Effector memory CD8-positive, alpha-beta T cell (primary cell): Measurements from ENCODE around the gene CMKLR1.

Experiments used
- ATAC-seq: fragments of 150-1000 bp; cut with Tn5 transposase; replicated peaks from 2 replicates; pipeline ENCODE4 v1.10.0; 2021; ENCODE audit warnings: mild to moderate bottlenecking, moderate library complexity
- DNase-seq, 3 experiments: peaks; one replicate each; pipeline ENCODE4 v3.0.0; 2021
- H3K27ac Mint-ChIP-seq, 2 donors: one replicate each; pipeline ENCODE4 v1.8.0; 2022; ENCODE audit warnings: mild to moderate bottlenecking in 2 of 2, mixed read lengths in 2 of 2, moderate library complexity in 2 of 2
- H3K27me3 Mint-ChIP-seq, 2 donors: one replicate each; pipeline ENCODE4 v1.8.0; 2022; ENCODE audit warnings: mixed read lengths in 2 of 2
- H3K36me3 Mint-ChIP-seq: one replicate; pipeline ENCODE4 v1.8.0; 2022; ENCODE audit warnings: mild to moderate bottlenecking, moderate library complexity, mixed read lengths; ENCODE audit not compliant: insufficient read depth
- H3K4me1 Mint-ChIP-seq, 2 donors: one replicate each; pipeline ENCODE4 v1.8.0; 2022; ENCODE audit warnings: low read depth in 2 of 2, mixed read lengths in 2 of 2
- H3K4me3 Mint-ChIP-seq, 2 donors: one replicate each; pipeline ENCODE4 v1.8.0; 2022; ENCODE audit warnings: mild to moderate bottlenecking in 2 of 2, mixed read lengths in 2 of 2, moderate library complexity in 2 of 2
- H3K9me3 Mint-ChIP-seq, 2 donors: one replicate each; pipeline ENCODE4 v1.8.0; 2022; ENCODE audit warnings: mixed read lengths in 2 of 2

The CMKLR1 gene

DNA sequence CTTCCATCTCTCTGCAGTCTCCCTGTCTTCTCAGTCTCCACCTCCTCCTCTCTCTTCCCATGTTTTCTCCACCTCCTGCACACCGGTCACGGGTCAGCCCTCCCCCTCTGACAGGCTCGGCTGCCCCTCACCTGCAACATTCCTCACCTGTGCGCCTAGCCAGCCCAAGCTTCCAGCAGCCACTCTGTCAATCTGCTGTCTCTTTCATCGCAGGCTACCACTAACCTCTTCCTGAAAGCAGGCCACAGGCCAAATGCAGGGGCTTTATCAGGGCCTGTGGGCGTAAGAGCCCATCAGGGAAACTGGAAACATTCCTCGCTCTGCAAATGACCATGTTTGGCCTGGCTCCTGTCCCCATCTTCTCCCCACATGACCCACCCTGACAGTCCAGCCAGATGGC, 34.5 kb downstream of the CMKLR1 start:
- ATAC-seq, result no peak
- H3K27me3 Mint-ChIP-seq, result peaks cover 0 to 53% of the 10 kb centered on the region in 2 donors
- DNase-seq, result no peak
- peak overlapping the region in 1 of 2 donors; percentile 79 for H3K4me3 Mint-ChIP-seq
- peaks cover 13% of the 10 kb centered on the region for H3K36me3 Mint-ChIP-seq
- H3K27ac Mint-ChIP-seq, result peak overlapping the region in 1 of 2 donors; percentile 95
- H3K9me3 Mint-ChIP-seq, result no peaks in the 10 kb centered on the region
- H3K4me1 Mint-ChIP-seq, result peaks cover 40 to 69% of the 10 kb centered on the region in 2 donors

DNA sequence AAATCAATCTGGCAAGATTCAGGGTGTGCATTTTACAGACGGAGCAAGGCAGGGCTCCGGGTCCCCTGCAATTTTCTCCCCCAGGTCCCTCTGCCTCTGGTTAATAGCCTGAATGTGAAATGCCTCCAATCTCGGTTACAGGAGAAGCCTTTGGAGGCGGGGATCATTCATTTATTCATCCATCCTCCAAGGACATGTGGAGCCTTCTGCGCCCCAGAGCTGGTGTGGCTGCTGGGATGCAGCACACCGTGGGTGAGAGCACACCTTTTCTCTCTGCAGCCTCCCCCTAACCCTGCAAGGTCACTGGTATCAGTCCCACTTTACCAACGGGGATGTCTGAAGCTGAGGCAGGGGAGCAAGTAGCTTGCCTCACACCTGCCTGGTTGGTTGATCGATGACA, 35.4 kb downstream of the CMKLR1 start:
- no peak for DNase-seq
- Mint-ChIP-seq H3K9me3 (no peaks in the 10 kb centered on the region), H3K4me1 (peaks cover 42 to 74% of the 10 kb centered on the region in 2 donors), H3K4me3 (no peak overlapping the region), H3K27ac (peak overlapping the region in 1 of 2 donors; percentile 22), H3K36me3 (peaks cover 13% of the 10 kb centered on the region), H3K27me3 (peaks cover 0 to 51% of the 10 kb centered on the region in 2 donors)
- no peak for ATAC-seq

DNA sequence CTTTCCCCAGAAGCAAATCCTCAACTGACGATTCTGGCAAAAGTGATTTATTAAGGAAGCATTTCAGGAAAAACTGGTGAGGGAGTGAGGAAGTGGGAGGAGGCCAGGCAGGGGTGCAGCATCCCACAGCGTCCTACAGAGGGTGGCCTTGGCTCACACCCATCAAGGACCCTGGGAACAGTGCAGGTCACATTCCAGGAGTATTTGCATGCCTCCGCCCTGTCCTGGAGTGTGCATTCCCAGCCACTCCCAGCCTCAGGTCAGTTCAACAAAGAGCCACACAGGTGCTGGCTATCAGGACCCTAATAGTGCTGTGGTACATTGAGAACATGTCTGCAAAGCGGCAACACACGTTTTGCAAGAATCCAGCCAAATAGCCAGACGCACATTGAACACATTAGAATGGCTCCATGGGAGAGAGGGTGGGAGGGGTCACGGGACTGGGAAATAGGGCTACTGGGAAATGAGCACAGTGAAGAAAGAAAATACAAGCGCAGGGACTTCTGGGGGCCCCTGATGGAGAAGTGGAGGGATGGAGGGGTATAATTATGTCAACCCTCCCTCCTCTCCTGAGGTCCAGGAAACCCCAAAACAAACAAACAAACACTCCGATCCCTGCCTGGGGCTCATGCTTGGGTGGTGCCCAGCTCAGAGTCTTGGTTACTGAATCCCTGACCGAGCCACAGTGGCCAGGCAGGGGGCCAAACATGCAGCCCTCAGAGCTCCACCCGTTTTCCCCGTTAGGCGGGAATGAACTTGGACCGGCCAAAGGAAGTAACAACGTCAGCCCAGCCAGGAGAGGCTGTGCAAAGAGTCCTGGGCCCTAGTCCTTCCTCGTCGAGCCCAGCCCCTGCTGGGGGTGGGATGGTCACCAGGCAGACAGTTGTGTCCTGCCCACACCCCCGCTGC, 36.5 kb downstream of the CMKLR1 start:
- Mint-ChIP-seq H3K4me1 (peaks cover 48 to 79% of the 10 kb centered on the region in 2 donors), H3K9me3 (no peaks in the 10 kb centered on the region), H3K36me3 (peaks cover 13% of the 10 kb centered on the region), H3K27ac (peak overlapping the region in 1 of 2 donors; percentile 72), H3K4me3 (peak overlapping the region; percentile 9 to 67), H3K27me3 (peaks cover 0 to 56% of the 10 kb centered on the region in 2 donors)
- DNase-seq, result no peak
- no peak for ATAC-seq

DNA sequence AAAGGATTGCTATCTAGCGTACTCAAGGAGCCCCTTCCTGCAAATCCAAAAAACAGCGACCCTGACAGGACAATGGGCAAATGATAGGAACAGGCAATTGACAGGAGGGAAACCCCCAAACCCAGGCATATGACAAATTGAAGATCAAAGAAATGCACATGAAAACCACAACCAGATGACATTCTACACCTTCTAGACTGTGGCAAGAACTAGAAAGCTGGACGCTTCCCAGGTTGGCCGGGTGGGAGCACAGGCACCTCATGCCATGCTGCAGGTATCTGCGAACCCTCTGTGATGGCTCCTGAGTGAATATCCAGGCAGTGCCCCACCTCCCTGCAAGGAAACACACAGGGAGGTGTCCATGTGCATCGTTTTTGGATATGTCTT, 37.1 kb downstream of the CMKLR1 start:
- peak overlapping the region; percentile 9 to 67 for H3K4me3 Mint-ChIP-seq

DNA sequence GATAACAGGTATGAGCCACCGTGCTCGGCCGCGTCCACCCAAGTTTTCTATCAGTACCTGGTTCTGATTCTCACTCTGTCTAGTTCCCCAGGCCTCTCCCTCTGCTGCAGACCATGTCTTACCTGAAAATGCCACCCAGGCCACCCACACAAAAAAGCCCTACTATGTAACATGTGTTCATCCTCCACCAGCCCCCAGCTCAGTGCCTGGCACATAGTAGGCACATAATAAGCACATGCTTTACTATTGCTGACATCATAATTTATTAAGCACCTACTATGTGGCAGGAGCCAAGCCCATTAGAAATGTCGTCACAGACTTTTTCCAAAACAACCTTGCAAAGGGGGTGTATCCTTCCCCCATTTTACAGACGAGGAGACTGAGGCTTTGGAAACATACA, 37.8 kb downstream of the CMKLR1 start:
- peaks cover 0 to 50% of the 10 kb centered on the region in 2 donors for H3K27me3 Mint-ChIP-seq
- H3K36me3 Mint-ChIP-seq, result peaks cover 13% of the 10 kb centered on the region
- H3K4me1 Mint-ChIP-seq, result peaks cover 38 to 73% of the 10 kb centered on the region in 2 donors
- H3K9me3 Mint-ChIP-seq, result no peaks in the 10 kb centered on the region
- peak overlapping the region; percentile 79 to 91 for H3K27ac Mint-ChIP-seq
- no peak for ATAC-seq
- DNase-seq, result no peak
- H3K4me3 Mint-ChIP-seq, result peak overlapping the region; percentile 54

More for the DNA sequence above, 37.1 kb downstream of the CMKLR1 start:
- H3K4me1 Mint-ChIP-seq, result peaks cover 44 to 78% of the 10 kb centered on the region in 2 donors
- ATAC-seq, result peak; percentile 55
- peak in 1 of 3 experiments; percentile 11 for DNase-seq
- H3K9me3 Mint-ChIP-seq, result no peaks in the 10 kb centered on the region
- H3K27ac Mint-ChIP-seq, result peak overlapping the region; percentile 28 to 72
- peaks cover 13% of the 10 kb centered on the region for H3K36me3 Mint-ChIP-seq
- H3K27me3 Mint-ChIP-seq, result peaks cover 0 to 55% of the 10 kb centered on the region in 2 donors

DNA sequence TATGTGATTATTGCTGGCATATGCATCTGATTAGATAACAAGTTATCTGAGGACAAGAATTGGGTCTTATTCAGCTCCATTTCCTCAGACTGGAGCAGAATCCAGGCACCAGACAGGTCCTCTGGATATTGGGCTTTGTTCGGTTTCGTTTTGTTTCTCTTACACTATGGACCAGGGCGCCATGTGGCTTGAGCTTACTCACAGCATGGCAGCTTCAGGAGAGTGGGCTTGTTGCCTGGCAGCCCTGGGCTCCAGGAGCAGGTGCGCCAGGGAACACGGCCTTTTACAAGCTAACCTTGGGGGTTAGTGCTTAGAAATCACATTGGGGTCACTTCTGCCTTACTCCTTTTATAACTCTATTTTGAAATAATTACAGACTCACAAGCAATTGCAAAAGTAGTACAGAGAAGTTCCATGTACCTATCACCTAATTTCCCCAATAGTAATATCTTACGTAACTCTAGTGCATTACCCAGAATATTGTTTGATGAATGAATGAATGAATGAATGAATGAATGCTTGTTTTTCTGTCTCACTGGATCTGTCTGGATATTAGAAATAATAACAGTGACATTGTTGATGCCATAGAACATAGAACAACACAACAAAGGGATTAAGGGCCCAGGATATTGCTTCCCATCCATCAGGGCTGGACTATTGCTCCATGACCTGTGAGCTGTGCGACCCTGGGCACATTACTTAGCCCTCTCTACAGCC, 39.0 kb downstream of the CMKLR1 start:
- peak overlapping the region; percentile 79 to 91 for H3K27ac Mint-ChIP-seq

DNA sequence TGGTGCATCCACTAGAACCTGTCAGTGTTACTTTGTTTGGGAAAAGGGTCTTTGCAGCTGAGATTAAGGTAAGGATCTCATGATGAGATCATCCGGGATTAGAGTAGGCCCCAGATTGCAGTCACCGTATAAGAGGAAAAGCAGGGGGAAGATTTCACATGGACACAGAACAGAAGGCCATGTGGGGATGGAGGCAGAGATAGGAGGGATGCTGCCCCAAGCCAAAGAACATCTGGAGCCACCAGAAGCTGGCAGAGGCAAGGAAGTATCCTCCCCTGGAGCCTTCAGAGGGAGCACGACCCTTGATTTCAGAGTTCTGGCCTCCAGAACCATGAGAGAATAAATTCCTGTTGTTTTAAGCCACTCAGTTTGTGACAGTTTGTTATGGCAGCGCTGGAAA, 39.6 kb downstream of the CMKLR1 start:
- H3K4me1 Mint-ChIP-seq, result peaks cover 38 to 68% of the 10 kb centered on the region in 2 donors
- H3K36me3 Mint-ChIP-seq, result peaks cover 10% of the 10 kb centered on the region
- H3K4me3 Mint-ChIP-seq, result peak overlapping the region in 1 of 2 donors; percentile 64
- H3K9me3 Mint-ChIP-seq, result no peaks in the 10 kb centered on the region
- DNase-seq, result no peak
- peak overlapping the region in 1 of 2 donors; percentile 91 for H3K27ac Mint-ChIP-seq
- ATAC-seq, result no peak
- H3K27me3 Mint-ChIP-seq, result peaks cover 0 to 47% of the 10 kb centered on the region in 2 donors

More for the DNA sequence above, 39.0 kb downstream of the CMKLR1 start:
- H3K36me3 Mint-ChIP-seq, result peaks cover 10% of the 10 kb centered on the region
- DNase-seq, result no peak
- peaks cover 0 to 50% of the 10 kb centered on the region in 2 donors for H3K27me3 Mint-ChIP-seq
- peaks cover 39 to 73% of the 10 kb centered on the region in 2 donors for H3K4me1 Mint-ChIP-seq
- peak overlapping the region; percentile 54 for H3K4me3 Mint-ChIP-seq
- no peaks in the 10 kb centered on the region for H3K9me3 Mint-ChIP-seq
- ATAC-seq, result no peak

DNA sequence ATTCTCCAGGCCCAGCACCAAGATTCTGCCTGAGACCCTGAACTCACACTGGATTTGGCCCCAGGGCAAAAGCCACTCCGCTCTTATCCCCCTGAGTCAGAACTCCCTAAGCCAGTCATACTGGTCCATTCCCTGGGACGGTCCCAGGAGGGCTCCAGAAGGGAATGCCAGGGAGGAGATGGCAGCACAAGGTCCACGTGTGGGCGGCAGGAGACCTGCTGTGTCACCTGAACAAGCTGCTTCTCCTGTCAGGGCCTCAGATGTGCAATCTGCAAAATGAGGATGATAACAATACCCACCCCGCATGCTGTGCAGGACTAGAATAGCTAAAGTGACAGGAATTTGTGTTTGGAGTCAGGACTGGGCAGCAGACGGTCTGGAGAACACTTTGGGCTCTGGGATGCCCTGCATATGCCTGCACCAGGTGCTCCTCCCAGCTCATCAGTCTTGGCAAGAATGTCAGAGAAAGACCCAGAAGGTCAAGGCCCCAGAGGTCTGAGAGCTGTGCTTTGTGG, 40.3 kb downstream of the CMKLR1 start:
- peak overlapping the region in 1 of 2 donors; percentile 64 for H3K4me3 Mint-ChIP-seq
- peaks cover 37 to 67% of the 10 kb centered on the region in 2 donors for H3K4me1 Mint-ChIP-seq
- DNase-seq (no peak), ATAC-seq (no peak)
- H3K27me3 Mint-ChIP-seq, result peaks cover 0 to 46% of the 10 kb centered on the region in 2 donors
- H3K9me3 Mint-ChIP-seq, result no peaks in the 10 kb centered on the region
- peaks cover 10% of the 10 kb centered on the region for H3K36me3 Mint-ChIP-seq
- peak overlapping the region; percentile 68 to 91 for H3K27ac Mint-ChIP-seq

DNA sequence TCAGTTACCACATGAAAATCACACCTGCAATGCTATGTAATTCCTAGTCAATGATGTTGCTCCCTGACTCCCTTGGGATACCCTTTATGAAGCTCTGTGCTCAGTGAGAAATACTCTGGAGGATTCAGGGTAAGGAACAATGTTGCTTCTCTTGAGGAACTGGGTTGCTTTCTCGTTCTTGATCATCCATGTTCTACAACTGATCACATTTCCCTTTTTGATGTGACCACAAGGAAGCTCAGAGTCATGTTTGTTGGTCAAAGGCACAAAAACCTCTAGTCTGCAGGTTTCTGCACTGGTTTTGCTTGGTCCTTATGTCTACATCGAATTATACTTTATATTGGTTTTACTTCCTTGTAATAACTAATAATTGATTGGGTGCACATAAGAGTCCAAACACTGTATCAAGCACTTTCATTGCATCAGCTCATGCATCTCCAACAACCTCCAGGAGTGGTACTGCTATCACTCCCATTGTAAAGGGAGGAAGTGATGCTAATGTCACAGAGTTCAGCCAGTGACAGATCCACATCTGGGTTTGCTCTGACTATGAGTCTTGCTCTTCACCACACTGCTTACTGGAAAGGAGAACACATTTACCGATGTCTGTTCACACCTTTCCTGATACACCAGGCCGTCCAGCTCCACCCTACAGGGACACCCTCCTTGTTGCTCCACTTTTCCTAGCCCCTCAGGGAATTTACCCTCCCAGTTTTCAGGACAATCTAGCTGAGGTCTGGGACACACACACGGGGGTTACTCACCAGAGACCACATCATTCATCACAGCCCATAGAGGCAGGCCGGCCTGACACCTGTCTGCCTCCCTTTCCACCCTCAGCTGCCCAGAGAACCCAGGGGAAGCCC, 41.0 kb downstream of the CMKLR1 start:
- H3K27ac Mint-ChIP-seq, result peak overlapping the region; percentile 68 to 91
- peaks cover 0 to 47% of the 10 kb centered on the region in 2 donors for H3K27me3 Mint-ChIP-seq
- no peaks in the 10 kb centered on the region for H3K9me3 Mint-ChIP-seq
- DNase-seq (no peak), ATAC-seq (peak; percentile 33)
- H3K4me1 Mint-ChIP-seq, result peaks cover 36 to 67% of the 10 kb centered on the region in 2 donors
- H3K36me3 Mint-ChIP-seq, result peaks cover 6% of the 10 kb centered on the region
- peak overlapping the region; percentile 29 to 64 for H3K4me3 Mint-ChIP-seq

DNA sequence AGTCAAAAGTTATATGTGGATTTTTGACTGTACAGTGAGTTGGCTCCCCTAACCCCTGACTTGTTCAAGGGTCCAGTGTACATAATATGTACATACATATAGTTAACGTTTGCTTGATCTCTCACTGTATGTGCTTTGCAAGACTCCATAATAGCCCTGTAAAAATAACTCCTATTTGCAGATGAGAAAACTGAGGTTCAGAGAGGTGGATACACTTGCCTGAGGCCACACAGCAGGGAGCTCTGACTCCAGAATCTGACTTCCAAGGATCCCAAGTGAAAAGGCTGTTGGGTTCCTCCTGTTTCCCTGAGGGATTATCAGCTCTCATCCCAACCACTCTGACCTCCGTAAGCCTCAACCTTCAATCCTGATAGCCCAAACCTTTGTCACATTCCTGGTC, 41.7 kb downstream of the CMKLR1 start:
- peak overlapping the region; percentile 13 to 64 for H3K4me3 Mint-ChIP-seq
- peaks cover 36 to 67% of the 10 kb centered on the region in 2 donors for H3K4me1 Mint-ChIP-seq
- peak overlapping the region; percentile 68 to 91 for H3K27ac Mint-ChIP-seq
- ATAC-seq (no peak), DNase-seq (no peak)
- no peaks in the 10 kb centered on the region for H3K9me3 Mint-ChIP-seq
- peaks cover 6% of the 10 kb centered on the region for H3K36me3 Mint-ChIP-seq
- H3K27me3 Mint-ChIP-seq, result peaks cover under 1 to 46% of the 10 kb centered on the region in 2 donors

DNA sequence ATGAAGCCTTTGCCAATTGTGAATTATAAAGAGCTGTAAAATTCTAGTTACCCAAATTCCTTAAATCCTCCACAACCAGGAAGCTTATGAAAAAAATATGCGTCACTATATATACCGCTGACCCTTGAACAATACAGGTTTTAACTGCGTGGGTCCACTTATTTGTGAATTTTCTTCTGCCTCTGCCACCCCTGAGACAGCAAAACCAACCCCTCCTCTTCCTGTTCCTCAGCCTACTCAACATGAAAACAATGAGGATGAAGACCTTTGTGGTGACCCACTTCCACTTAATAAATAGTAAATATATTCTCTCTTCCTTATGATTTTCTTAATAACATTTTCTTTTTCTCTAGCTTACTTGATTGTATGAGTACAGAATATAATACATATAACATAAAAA, 42.2 kb downstream of the CMKLR1 start:
- peaks cover 32 to 67% of the 10 kb centered on the region in 2 donors for H3K4me1 Mint-ChIP-seq
- peak overlapping the region; percentile 68 to 91 for H3K27ac Mint-ChIP-seq
- H3K27me3 Mint-ChIP-seq, result peaks cover 5 to 43% of the 10 kb centered on the region in 2 donors
- peak overlapping the region in 1 of 2 donors; percentile 35 for H3K4me3 Mint-ChIP-seq
- no peak for ATAC-seq
- DNase-seq, result no peak
- peaks cover 10% of the 10 kb centered on the region for H3K36me3 Mint-ChIP-seq
- peaks cover 2 to 3% of the 10 kb centered on the region in 2 donors for H3K9me3 Mint-ChIP-seq

DNA sequence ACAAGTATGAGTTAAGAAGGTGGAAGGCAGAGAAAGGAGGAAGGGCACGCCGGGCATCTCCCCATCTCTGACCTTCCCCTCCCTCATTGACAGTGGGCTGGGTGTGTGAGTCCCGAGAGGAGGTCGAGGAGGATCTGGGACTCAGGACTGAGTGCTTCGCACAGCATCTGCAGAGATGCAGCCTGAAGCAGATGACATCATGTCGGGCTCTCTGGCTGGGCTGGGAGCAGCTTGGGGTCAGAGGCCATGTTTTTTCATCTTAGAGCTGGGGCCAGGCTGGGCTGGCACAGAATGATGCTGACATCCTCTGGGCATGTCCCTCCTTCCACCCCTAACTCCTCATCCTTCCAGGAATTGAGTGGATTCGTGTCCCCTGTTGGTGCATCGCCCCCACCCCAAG, 43.5 kb downstream of the CMKLR1 start:
- Mint-ChIP-seq H3K9me3 (peaks cover 6% of the 10 kb centered on the region in 2 donors), H3K4me3 (peak overlapping the region; percentile 35 to 48), H3K27me3 (peaks cover 7 to 47% of the 10 kb centered on the region in 2 donors), H3K36me3 (peaks cover 12% of the 10 kb centered on the region), H3K27ac (peak overlapping the region; percentile 36 to 91), H3K4me1 (peaks cover 23 to 58% of the 10 kb centered on the region in 2 donors)
- no peak for ATAC-seq
- no peak for DNase-seq
